ENCODE data around the gene STK36.

Gene STK36

GRCh38 chr2:218732052-218732760, 60.3 kb downstream of the STK36 start:
- DNase-seq (ENCODE audit: extremely low read depth, low read depth) = no peak
- H3K4me3 ChIP-seq (replicated peaks; ENCODE audit: low read depth, low read length) = no peak overlapping the region
- no peak for TF ChIP-seq CTCF (IDR thresholded peaks at IDR 0.05; ENCODE audit: low read depth, low read length, missing control alignments)

GRCh38 chr2:218732761-218733158, 60.9 kb downstream of the STK36 start:
- no peak overlapping the region for H3K4me3 ChIP-seq (replicated peaks; ENCODE audit: low read depth, low read length)
- TF ChIP-seq CTCF (IDR thresholded peaks at IDR 0.05; ENCODE audit: low read depth, low read length, missing control alignments) = no peak
- DNase-seq (ENCODE audit: extremely low read depth, low read depth) = no peak

- TF ChIP-seq CTCF (IDR thresholded peaks at IDR 0.05; ENCODE audit: low read depth, low read length, missing control alignments) = no peak
- H3K4me3 ChIP-seq (replicated peaks; ENCODE audit: low read depth, low read length) = no peak overlapping the region
- no peak for DNase-seq (ENCODE audit: extremely low read depth, low read depth)
Measured at GRCh38 chr2:218733171-218734021, 61.5 kb downstream of the STK36 start.

GRCh38 chr2:218734190-218734975, 62.5 kb downstream of the STK36 start:
- no peak for DNase-seq (ENCODE audit: extremely low read depth, low read depth)
- H3K4me3 ChIP-seq (replicated peaks; ENCODE audit: low read depth, low read length) = no peak overlapping the region
- TF ChIP-seq CTCF (IDR thresholded peaks at IDR 0.05; ENCODE audit: low read depth, low read length, missing control alignments) = no peak

GRCh38 chr2:218736531-218736930, 64.6 kb downstream of the STK36 start:
- H3K4me3 ChIP-seq (replicated peaks; ENCODE audit: low read depth, low read length) = no peak overlapping the region
- no peak for TF ChIP-seq CTCF (IDR thresholded peaks at IDR 0.05; ENCODE audit: low read depth, low read length, missing control alignments)
- no peak for DNase-seq (ENCODE audit: extremely low read depth, low read depth)

- TF ChIP-seq CTCF (IDR thresholded peaks at IDR 0.05; ENCODE audit: low read depth, low read length, missing control alignments) = no peak
- no peak overlapping the region for H3K4me3 ChIP-seq (replicated peaks; ENCODE audit: low read depth, low read length)
- no peak for DNase-seq (ENCODE audit: extremely low read depth, low read depth)
Measured at GRCh38 chr2:218743068-218743467, 71.2 kb downstream of the STK36 start.

Measured in HFF-Myc (cell line).